ENCODE data around the gene BHLHA9.

GRCh38 chr17:1272701-1273100 is 2.5 kb downstream of the BHLHA9 start:
- TF ChIP-seq CTCF (IDR thresholded peaks at IDR 0.05; ENCODE audit: borderline replicate concordance, extremely low read depth, low read length, poor library complexity, severe bottlenecking) (no peak), EZH2 (IDR thresholded peaks at IDR 0.05; ENCODE audit: borderline replicate concordance, low read depth, low read length, severe bottlenecking) (no peak)
